ENCODE data around the gene TSPO.

GRCh38 chr22:43163241-43163795 lies 12.0 kb downstream of the TSPO start:
- TF ChIP-seq ELF4 (IDR thresholded peaks at IDR 0.05) (no peak), SUZ12 (IDR thresholded peaks at IDR 0.05) (no peak), FOXK2 (IDR thresholded peaks at IDR 0.05) (no peak), ZNF384 (IDR thresholded peaks at IDR 0.05) (no peak), HDGF (IDR thresholded peaks at IDR 0.05; ENCODE audit: borderline replicate concordance) (no peak)
- TF ChIP-seq, protein P1, sequence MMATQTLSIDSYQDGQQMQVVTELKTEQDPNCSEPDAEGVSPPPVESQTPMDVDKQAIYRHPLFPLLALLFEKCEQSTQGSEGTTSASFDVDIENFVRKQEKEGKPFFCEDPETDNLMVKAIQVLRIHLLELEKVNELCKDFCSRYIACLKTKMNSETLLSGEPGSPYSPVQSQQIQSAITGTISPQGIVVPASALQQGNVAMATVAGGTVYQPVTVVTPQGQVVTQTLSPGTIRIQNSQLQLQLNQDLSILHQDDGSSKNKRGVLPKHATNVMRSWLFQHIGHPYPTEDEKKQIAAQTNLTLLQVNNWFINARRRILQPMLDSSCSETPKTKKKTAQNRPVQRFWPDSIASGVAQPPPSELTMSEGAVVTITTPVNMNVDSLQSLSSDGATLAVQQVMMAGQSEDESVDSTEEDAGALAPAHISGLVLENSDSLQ (IDR thresholded peaks at IDR 0.05) = no peak
